GM18951 (cell line): ENCODE measurements around the gene AARSD1.
"Not testable (repeated sequence)": the region's sequence is repeated elsewhere in the genome, so short reads cannot be mapped to it uniquely, and the experiment has no call there.

ENCODE experiments used
- POLR2A ChIP-seq: IDR thresholded peaks from 4 replicates; pipeline ENCODE4 v1.6.1; 2011; ENCODE audit warnings: mild to moderate bottlenecking; ENCODE audit not compliant: insufficient read length, insufficient read depth; ENCODE audit errors: extremely low read depth
- in situ Hi-C: fragments of 300-500 bp; cut with MboI; formaldehyde crosslinking; loops from one replicate; pipeline ENCODE4 v1.12.0; 2022; ENCODE audit warnings: low sequenced_read_pairs, mixed read lengths, inconsistent platforms; ENCODE audit not compliant: unreplicated experiment

Gene AARSD1

GRCh38 chr17:42964161-42964932, at the start of gene AARSD1:
Gene AARSD1, minus strand, starts transcription at chr17:42964454. Its CDS starts 14 bp downstream, at chr17:42964440.
- peak; percentile 93 for TF ChIP-seq POLR2A
- in situ Hi-C loops = no loop called here

GRCh38 chr17:43013296-43013695, 49.0 kb upstream of the AARSD1 start:
- no peak for TF ChIP-seq POLR2A
- in situ Hi-C loops = no loop called here

GRCh38 chr17:43011728-43012472, 47.6 kb upstream of the AARSD1 start:
- in situ Hi-C loops = no loop called here
- TF ChIP-seq POLR2A = no peak

GRCh38 chr17:43010667-43011308, 46.5 kb upstream of the AARSD1 start:
- no peak for TF ChIP-seq POLR2A
- in situ Hi-C loops = no loop called here

GRCh38 chr17:43006639-43007551, 42.6 kb upstream of the AARSD1 start, which contains the start of gene IFI35:
Gene IFI35, plus strand, starts transcription at chr17:43006784. Its CDS starts 164 bp downstream, at chr17:43006948.
- peak; percentile 76 for TF ChIP-seq POLR2A
- in situ Hi-C loops = no loop called here

- in situ Hi-C loops = no loop called here
- TF ChIP-seq POLR2A = no peak
Measured at GRCh38 chr17:43003542-43004172, 39.4 kb upstream of the AARSD1 start.

GRCh38 chr17:43000894-43001293, 36.6 kb upstream of the AARSD1 start:
- in situ Hi-C loops = not testable (repeated sequence)

- in situ Hi-C loops = no loop called here
Measured at GRCh38 chr17:42999003-42999525, 34.8 kb upstream of the AARSD1 start.

GRCh38 chr17:42997984-42998938, 34.0 kb upstream of the AARSD1 start, which contains the start of gene RPL27:
Gene RPL27, plus strand, starts transcription at chr17:42998419. Its CDS starts 332 bp downstream, at chr17:42998751.
- peak; percentile 91 for TF ChIP-seq POLR2A
- in situ Hi-C loops = no loop called here

More at GRCh38 chr17:42999003-42999525, 34.8 kb upstream of the AARSD1 start:
- TF ChIP-seq POLR2A = no peak

GRCh38 chr17:42997390-42997983, 33.2 kb upstream of the AARSD1 start:
- in situ Hi-C loops = no loop called here
- TF ChIP-seq POLR2A = no peak

- in situ Hi-C loops = not testable (repeated sequence)
Measured at GRCh38 chr17:42993913-42994312, 29.7 kb upstream of the AARSD1 start.
